NCI-H82 treated with DMSO at 0.1 percent for 48 hours (cell line): ENCODE data around the gene MIEN1.
"Not testable (repeated sequence)": the region's sequence is repeated elsewhere in the genome, so short reads cannot be mapped to it uniquely, and the experiment has no call there.

Experiments used
- DNase-seq: peaks from one replicate; lab custom pipeline; 2025; ENCODE audit not compliant: unreplicated experiment; lab: John Stamatoyannopoulos, UW

MIEN1 gene

DNA sequence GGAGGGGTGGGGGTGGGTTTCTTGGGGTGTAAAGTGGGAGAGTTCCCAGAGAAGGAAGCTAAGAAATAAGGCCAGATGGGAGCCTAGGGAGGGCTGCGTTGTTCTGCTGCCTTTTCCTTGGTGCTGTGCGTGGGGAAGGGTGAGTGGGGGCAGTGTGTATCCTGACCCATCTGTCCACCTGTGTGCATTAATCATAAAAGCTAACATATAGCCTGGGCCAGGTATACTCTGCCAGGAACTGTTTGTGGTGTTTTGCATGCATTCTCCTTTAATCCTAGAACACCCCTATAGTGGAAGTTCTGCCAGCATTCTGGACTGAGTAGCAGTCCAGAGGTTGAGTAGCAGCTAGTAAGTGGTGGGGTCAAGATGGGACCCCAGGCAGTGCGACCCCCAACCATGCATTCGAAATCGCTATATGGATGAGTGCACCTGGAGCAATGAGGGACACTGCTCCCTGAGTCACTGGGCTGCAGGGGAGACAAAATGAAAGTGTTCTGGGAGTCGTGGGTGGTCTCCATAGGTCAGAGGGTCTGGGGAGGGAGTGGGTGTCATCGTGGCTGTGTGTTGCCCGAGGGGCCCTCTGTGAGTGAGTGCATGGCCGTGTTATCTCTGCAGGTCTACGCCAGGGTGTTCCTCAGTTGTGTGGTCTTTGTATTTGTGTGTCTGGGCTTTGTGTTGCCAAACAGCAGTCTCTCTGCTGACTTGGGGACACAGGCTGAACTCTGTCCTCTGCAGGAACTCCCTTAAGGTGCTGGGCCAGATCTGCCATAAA lies 29.1 kb downstream of the MIEN1 start:
- no peak for DNase-seq

DNA sequence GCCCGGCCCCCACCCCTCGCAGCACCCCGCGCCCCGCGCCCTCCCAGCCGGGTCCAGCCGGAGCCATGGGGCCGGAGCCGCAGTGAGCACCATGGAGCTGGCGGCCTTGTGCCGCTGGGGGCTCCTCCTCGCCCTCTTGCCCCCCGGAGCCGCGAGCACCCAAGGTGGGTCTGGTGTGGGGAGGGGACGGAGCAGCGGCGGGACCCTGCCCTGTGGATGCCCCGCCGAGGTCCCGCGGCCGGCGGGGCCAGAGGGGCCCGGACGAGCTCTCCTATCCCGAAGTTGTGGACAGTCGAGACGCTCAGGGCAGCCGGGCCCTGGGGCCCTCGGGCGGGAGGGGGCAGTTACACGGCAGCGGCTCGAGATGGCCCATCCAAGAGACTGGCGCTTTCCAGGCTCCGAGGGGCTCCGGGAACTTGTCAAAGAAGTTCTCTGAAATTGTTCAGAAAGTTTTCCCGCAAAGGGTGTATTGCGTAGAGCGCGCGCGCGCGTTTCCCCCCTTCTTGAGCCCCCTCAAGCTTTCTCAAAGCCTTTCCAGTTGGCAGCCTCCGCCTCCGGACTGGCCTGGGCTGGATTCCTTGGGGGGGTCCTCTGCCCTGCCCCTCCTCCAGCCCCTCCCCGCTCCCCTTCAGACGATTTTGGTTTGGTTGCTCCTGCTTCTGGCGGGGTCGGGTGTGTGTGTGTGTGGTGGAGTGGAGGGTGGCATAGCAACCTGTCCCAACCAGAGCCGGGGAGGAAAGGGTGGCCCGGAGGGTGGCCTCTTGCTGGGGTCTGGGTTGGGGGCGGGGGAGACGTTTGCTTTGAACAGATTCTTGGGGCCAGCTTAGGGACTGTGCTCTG lies 30.0 kb downstream of the MIEN1 start:
- no peak for DNase-seq

DNA sequence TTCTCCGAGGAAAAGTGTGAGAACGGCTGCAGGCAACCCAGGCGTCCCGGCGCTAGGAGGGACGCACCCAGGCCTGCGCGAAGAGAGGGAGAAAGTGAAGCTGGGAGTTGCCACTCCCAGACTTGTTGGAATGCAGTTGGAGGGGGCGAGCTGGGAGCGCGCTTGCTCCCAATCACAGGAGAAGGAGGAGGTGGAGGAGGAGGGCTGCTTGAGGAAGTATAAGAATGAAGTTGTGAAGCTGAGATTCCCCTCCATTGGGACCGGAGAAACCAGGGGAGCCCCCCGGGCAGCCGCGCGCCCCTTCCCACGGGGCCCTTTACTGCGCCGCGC lies 30.5 kb downstream of the MIEN1 start, which contains the start of gene ERBB2:
TSS of gene ERBB2 (plus strand) at position 247 of the 330 bp plus-strand sequence. CDS start 175 bp downstream, outside the sequence.
- DNase-seq, result no peak

DNA sequence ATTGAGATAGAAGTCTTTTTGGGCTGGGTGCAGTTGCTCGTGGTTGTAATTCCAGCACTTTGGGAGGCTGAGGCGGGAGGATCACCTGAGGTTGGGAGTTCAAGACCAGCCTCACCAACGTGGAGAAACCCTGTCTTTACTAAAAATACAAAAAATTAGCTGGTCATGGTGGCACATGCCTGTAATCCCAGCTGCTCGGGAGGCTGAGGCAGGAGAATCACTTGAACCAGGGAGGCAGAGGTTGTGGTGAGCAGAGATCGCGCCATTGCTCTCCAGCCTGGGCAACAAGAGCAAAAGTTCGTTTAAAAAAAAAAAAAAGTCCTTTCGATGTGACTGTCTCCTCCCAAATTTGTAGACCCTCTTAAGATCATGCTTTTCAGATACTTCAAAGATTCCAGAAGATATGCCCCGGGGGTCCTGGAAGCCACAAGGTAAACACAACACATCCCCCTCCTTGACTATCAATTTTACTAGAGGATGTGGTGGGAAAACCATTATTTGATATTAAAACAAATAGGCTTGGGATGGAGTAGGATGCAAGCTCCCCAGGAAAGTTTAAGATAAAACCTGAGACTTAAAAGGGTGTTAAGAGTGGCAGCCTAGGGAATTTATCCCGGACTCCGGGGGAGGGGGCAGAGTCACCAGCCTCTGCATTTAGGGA lies 31.0 kb downstream of the MIEN1 start:
- not testable (repeated sequence) for DNase-seq

DNA sequence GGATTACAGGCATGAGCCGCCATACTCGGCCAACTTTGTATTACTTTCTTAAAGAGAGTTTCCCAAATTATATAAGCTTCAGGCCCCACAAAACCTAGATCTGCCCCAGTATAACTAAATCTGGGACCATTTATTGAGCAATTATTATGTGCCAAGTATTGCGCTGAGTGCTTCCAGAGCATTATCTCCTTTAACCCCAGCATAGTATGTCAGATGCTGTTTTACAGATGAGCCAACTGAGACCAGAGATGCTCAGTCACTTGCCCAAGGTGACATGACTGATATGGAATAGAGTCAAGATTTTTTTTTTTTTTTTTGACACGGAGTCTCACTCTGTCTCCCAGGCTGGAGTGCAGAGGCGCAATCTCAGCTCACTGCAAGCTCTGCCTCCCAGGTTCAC lies 32.4 kb downstream of the MIEN1 start:
- no peak for DNase-seq

DNA sequence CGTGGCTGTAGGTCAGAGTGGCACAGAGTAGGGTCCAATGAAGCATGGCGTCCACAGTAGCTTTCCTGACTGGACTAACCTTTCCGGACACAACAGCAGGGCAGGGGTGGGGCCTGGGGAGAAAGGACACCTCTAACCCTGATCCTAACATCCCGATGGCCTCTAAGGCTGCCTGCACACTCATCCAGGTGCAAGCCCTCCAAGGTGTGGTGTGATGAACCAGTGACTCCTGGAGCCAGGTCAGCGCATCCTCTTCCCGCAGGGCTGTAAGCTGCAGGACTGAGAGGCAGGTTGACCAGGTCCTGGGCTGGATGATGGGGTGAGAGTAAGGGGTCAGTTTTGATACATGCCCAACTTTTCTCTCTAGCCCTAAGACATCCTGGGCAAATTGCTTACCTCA lies 33.6 kb downstream of the MIEN1 start:
- DNase-seq, result no peak

DNA sequence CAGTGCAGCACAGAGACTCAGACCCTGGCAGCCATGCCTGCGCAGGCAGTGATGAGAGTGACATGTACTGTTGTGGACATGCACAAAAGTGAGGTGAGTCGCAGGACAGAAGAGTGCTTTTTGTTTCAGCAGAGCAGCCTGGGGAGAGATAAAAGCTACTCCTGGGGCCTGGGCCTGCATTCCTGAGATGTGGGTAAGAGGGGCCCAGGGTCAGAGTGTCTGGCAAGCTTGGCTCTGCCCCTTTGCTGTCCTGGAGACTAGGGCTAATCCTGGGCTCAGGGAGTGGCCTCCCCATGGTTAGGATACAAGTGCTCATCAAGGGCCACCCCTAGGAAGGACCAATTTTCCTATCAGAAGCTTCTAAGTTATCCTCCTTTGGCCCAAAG lies 35.2 kb downstream of the MIEN1 start:
- DNase-seq, result no peak

DNA sequence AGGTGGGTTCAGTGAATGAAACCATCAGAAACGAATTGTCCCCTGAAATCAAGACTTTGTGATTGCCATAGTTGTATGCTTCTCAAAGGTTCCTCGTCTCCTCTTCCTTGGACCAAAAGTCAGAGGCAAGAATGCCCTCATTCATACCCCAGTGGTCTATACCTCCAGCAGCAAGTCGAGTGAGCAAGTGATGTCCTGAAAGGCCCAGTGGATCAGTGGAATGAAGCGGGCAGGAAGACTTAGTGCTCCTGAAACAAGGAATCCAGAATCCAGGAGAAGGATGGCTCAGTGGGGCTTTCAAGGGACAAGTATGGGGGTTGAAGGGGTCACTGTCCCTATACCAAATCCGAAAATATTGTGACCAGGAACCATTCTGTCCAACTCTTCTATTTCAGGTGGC lies 35.7 kb downstream of the MIEN1 start:
- DNase-seq, result no peak

DNA sequence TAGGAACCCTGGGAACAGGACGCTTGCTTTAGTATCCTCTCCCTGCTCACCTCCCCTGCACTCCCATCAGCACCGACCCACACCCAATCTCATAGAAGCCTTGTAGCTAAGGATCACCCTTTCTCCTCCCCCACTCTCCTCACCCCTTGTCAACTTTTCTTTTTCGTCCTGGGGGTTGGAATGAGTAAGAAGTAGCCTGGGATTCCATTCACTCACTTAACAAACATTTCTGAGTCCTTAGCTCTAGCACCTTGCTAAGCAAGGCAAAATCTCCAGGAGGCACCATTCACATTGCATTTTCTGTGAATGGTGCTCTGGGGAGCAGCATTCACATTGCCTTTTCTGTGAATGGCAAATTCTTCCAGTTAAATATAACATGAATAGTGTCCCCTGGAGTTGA lies 41.4 kb downstream of the MIEN1 start:
- no peak for DNase-seq

DNA sequence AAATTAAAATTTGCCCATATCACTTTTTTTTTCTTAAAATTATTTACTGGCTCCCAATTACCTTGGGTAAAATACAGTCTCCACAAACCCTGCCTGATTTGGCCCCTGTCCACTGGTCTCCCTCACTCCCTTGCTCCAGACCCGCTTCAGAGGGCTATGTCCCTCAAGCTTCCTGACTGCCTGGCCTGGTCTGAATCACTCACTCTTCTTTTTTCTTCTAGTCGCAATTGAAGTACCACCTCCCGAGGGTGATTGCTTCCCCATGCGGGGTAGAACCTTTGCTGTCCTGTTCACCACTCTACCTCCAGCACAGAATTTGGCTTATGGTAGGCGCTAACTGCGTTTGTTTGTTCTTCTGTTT lies 41.9 kb downstream of the MIEN1 start:
- no peak for DNase-seq

DNA sequence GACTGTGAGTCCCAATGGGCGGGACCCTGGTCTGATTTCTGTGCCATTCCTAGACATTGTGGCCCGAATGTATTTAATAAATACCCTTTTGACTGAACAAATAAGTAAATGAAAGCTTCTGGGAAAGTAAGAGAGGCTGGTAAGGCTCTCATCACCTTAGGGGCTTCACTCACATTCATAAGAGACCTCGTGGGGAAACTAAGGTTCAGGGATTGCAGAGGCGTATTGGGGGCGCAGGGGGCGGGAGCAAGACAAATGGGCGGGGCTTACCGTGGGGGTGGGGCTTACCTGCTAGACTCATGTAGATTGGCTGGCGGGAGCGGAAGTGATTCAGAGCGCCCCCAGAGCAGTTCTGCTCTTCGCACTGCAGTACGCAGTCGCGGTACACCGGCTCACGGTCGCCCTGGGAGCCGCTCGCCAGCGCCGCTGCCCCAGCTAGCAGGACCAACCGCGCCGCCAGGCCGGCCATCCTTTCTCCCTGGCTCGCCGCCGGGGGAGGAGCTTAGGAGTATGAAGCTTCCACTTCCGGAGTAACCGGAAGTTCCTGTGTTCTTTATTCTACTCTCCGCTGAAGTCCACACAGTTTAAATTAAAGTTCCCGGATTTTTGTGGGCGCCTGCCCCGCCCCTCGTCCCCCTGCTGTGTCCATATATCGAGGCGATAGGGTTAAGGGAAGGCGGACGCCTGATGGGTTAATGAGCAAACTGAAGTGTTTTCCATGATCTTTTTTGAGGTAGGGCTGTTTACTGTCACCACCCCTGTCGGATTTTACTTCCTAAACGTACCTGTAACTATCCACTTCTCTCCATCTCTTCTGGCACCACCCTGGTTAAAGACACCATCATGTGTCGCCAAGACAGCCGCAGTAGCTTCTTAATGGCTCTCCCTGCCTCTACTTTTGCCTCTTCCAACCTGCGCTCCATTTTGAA lies 42.5 kb downstream of the MIEN1 start, which contains the start of gene PGAP3:
TSS of gene PGAP3 (minus strand) at position 512 of the 929 bp plus-strand sequence. CDS start at position 469, 43 bp downstream.
- DNase-seq, result peak; percentile 93

DNA sequence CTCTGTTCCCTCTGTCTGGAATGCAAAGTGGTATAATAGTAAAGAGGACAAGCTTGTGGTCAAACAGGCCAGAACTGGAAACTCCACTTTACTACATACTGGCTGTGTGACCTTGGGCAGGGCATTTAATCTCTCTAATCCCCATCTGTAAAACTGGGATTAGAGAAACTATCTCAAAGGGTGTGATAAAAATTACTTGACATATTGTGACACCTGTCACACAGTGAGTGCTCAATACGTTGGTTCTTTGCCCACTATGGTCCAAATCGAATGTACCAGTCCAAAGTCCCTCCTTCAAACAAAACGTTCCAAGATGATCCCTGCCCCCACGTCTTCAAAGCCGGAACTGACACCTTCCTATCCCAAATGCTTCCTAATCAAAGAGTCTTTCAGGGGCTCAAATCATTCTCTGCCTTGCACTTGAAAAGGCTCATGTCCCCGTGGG lies 43.2 kb downstream of the MIEN1 start:
- DNase-seq, result peak; percentile 53

DNA sequence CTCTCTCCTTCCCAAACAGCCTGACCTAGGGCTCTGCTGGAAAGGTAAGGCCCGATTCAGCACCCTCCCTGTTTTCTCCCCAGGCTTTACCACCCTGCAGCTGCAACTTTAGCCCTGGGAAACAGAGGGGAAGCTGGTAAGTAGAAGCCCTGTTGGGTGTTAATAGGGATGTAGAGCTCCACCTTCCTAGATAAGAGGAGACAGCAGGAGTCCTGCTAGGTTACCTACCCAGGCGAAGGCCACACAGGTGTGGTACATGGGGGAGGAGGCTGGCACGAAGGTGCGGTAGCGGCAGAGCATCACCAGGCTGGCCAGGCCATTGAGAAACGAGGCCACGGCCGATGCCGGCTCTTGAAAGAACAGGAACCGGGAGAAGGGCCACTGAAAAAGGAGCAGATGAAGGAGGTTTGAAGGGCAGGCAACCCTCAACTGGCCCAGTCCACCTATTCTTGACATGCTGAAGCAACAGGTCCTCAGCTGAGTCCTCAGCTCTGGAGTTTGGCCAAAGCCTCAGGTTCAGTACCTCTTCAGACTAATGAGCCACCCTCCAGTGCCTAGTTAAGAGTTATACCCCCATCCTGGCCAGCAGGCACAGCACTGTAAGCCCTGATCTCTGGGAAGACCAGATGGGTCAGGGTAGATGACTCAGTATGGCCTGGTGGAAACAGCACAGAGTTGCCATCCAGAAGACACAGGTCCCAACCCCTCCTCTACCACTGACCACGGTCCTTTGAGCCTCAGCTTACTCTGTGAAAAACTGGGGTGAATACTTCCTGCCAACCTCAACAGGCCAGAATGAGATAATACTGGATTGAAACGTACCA lies 45.8 kb downstream of the MIEN1 start:
- DNase-seq, result no peak

DNA sequence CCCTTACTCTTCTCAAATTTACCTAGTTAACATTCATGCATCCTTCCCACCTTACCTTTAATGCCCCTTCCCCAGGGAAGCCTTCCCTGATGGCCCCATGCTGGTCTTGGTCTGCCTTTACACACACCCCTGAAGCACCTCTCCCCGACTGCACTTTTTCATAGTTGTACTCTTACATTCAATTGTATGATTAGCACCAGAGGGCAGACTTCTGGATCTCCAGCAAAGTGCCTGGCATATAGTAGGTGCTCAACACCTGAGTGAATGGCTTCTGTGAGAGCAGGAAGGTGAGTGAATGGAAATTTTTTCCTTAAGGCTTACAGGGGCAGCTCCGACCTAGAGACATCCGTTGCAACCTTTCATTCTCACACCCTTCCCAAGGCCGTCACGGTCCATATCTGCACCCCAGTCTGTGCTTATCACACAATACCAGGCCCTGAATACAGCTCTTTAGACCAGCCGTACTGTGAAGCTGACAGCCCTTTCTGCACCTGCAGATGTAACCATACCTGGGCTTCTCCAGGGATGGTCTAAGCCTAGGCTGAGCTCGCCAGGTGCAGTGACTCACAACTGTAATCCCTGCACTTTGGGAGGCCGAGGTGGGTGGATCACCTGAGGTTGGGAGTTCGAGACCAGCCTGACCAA lies 46.9 kb downstream of the MIEN1 start:
- no peak for DNase-seq

DNA sequence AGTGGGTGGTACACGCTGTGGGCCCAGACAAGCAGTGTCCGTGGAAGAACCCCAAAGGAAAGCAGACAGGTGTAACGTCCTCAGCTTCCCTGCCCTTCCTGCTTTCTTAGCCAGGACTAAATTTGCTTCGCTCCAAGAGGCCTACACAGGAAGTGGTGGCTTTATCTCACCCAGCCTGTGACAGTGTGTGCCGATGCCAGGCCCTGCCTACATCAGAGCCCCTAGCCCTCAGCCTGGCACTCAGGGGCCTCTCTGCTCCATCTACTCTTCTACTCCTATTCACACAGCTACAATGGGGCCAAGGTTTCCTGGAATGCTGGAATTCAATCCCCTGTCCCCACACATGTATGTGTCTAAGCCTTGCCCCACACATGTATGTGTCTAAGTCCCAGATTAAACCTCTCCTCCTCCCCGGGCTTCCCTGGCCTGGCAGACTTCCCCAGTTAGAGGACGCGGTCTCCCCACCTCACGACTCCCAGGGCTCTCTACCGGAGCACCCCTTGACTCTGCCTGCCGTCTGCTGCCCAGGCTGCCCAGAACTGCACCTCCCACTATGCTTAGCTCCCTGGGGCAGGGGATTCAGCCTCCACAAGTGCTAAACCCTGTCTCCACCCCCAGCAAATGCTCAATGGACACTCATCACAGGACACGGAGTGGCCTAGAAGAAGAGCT lies 50.7 kb downstream of the MIEN1 start:
- no peak for DNase-seq
